ENCODE results near the gene NKX3-2. TPM values are rescaled to one million over a fixed set of nuclear protein-coding genes. Genes with fewer than 3 reads are reported as not detected.

Gene NKX3-2
- polyA plus RNA-seq, 3 donors, result 0.05 to 2.1 (median 0.49) TPM

DNA sequence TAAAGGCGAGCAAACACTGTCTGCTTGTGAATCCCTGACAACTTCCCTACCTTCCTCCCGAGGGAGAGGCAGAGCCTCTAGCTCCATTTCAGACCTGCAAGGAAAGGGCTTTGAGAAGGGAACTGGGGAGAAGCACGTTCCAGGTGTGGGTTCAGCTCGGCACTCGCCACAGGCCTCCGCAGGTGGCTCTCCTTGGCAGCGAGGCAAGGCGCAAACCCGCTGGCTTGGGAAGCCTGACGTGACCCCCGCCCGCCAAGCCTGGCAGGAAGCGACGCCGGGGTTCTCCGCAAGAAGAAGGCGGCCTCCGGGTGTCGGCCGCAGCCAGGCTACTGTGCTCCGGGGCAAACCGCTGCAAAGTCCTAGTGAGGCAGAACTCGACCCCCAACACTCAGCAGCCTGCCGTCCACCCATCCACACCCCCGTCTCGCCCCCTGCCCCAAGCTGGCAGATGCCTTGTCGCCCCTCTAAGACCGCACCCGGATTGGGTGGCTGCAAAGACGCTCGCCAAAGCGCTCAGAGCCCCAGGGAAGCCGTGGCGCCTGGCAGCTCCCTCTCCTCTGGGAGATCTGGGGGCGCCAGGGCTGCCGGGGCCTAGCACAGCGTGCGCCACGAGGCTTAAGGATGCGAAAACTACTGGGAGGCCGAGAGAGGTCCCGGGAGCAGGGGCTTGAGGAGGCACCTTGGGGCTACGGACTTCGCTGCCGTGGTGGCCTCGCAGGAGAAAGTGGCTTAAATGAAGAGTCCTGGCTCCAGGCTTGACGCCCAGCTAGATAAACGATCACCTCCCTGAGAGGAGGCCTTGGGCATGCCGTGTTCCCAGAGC lies 21.8 kb downstream of the NKX3-2 start:
- 7 to 19% (median 19%) methylated on average over 48 to 49 of the region's 49 CpGs for WGBS, 3 donors
- no peak overlapping the region for H3K27ac ChIP-seq (ENCODE audit: low read depth, low read length)

DNA sequence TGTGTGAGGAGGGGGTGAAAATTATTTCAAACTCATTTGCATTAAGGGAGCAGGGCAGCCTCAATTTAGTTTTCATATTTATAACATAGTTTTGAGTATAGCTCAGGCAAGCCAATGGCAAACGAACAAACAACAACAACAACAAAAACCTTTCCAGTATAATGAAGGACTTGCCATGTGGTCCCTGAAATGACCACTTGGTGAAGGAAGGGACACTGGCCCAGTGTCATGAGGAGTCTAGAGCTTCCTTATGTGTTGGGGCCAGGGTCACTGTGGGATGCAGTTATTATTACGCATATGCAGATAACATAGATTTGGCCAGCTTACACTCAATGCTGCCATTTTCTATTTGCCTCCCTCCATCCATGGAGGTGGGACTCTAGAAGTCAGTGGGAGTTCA lies 23.3 kb downstream of the NKX3-2 start:
- whole genome bisulfite sequencing, 3 donors, result 60 to 64% (median 62%) methylated on average over 2 of the region's 2 CpGs
- H3K27ac ChIP-seq (ENCODE audit: low read depth, low read length), result no peak overlapping the region

- H3K27ac ChIP-seq (ENCODE audit: low read depth, low read length), result no peak overlapping the region
Measured at GRCh38 chr4:13516315-13516860, 27.9 kb downstream of the NKX3-2 start.

GRCh38 chr4:13515268-13515667 lies 29.0 kb downstream of the NKX3-2 start:
- whole genome bisulfite sequencing, 3 donors, result 12 to 34% (median 32%) methylated on average over 5 of the region's 5 CpGs

More at GRCh38 chr4:13516315-13516860, 27.9 kb downstream of the NKX3-2 start:
- 70 to 86% (median 83%) methylated on average over 3 of the region's 3 CpGs for WGBS, 3 donors

DNA sequence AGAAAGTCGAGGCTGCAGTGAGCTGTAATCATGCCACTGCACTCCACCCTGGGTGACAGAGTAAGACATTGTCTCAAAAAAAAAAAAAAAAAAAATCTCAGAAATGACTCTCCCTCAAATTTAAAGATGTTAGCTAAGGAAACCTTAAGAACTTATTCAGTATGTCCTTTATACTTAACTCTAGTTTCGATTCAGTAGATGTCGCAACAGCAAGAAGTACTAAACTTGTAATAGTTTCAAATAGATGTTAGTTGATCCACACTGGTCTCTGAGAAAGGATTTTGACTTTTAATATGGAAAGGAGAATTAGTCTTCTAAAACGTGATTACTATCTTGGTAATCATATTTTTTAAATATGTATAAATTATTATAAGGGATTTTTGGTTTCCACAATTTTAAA lies 29.6 kb downstream of the NKX3-2 start:
- H3K27ac ChIP-seq (ENCODE audit: low read depth, low read length), result no peak overlapping the region
- 75 to 80% (median 77%) methylated on average over 4 of the region's 4 CpGs for WGBS, 3 donors

More at GRCh38 chr4:13515268-13515667, 29.0 kb downstream of the NKX3-2 start:
- no peak overlapping the region for H3K27ac ChIP-seq (ENCODE audit: low read depth, low read length)

DNA sequence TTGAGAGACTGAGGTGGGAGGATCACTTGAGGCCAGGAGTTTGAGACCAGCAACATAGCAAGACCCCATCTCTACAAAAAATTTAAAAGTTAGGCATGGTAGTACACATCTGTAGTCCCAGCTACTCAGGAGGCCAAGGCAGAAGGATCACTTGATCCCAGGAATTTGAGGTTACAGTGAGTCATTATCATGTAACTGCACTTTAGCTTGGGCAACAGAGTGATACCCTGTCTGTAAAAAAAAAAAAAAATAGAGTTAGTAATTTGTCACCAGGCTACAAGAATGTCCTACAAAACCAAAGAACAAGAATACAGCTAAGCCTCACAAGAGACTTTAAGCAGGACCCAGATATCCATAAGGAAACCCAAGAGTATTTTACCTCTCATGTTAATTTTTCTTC lies 33.2 kb downstream of the NKX3-2 start:
- H3K27ac ChIP-seq (ENCODE audit: low read depth, low read length), result no peak overlapping the region

DNA sequence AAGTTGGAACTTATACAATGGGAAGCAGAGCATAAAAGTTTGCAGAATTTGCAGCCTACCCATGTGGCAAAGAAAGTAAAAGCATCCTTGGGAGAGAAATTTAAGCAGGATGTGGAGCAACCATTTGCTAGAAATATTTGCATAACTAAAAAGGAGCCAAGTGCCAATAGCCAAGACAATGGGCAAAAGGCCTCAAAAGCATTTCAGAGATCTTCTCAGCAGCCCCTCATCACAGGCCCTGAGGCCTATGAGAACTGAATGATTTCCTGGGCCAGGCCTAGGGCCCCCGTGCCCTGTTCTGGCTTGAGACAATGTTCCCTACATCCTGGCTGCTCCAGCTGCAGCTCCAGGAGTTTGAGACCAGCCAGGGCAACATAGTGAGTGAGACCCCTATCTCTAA lies 34.9 kb downstream of the NKX3-2 start:
- WGBS, 3 donors, result 59 to 85% (median 78%) methylated on average over 1 of the region's 1 CpG
- no peak overlapping the region for H3K27ac ChIP-seq (ENCODE audit: low read depth, low read length)

DNA sequence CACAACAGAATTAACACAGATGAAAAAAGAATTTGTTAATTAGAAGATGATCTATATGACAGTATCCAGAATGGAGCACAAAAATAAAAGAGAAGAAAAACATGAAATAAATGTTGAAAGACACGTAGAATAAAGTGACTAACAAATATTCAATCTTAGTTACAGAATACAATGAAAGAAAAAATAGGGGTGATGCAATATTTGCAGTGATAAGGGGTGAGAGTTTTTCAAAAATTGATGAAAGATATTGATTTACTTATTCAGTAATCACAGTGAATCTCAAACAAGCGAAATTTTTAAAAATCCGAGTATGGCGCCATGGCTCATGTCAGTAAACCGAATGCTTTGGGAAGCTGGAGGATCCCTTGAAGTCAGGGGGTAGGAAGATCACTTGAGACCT lies 39.9 kb downstream of the NKX3-2 start:
- WGBS, 3 donors, result 92 to 96% (median 94%) methylated on average over 5 of the region's 5 CpGs
- no peak overlapping the region for H3K27ac ChIP-seq (ENCODE audit: low read depth, low read length)

- no peak overlapping the region for H3K27ac ChIP-seq (ENCODE audit: low read depth, low read length)
- WGBS, 3 donors, result 73 to 87% (median 75%) methylated on average over 1 of the region's 1 CpG
Measured at GRCh38 chr4:13498469-13498868, 45.8 kb downstream of the NKX3-2 start.

DNA sequence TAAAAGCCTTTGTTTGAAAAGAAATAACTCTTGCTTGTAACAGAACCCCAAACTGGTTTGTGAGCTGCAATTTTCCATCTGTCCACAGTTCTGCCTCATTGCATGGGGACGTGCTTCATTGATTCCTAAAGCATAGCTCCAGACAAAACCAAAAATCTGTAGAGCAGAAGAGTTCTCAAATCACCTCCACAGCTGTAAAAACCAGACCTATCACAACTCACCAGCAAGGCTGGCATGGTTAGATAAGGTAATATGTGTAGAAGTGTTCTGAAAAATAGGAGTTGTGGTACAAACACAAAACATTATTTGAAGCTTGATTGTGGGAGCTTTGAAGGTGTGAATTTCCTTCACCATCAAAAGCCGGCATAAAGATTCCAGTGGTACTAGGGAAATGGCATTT lies 47.7 kb downstream of the NKX3-2 start:
- H3K27ac ChIP-seq (ENCODE audit: low read depth, low read length), result no peak overlapping the region
- 57 to 75% (median 68%) methylated on average over 2 of the region's 2 CpGs for WGBS, 3 donors

GRCh38 chr4:13495753-13496152 lies 48.6 kb downstream of the NKX3-2 start:
- WGBS, 3 donors, result 83 to 91% (median 87%) methylated on average over 1 of the region's 1 CpG

GRCh38 chr4:13493793-13494192 lies 50.5 kb downstream of the NKX3-2 start:
- no peak overlapping the region for H3K27ac ChIP-seq (ENCODE audit: low read depth, low read length)

More at GRCh38 chr4:13495753-13496152, 48.6 kb downstream of the NKX3-2 start:
- H3K27ac ChIP-seq (ENCODE audit: low read depth, low read length), result no peak overlapping the region

GRCh38 chr4:13492747-13493146 lies 51.6 kb downstream of the NKX3-2 start:
- WGBS, 3 donors, result 74 to 83% (median 81%) methylated on average over 3 of the region's 3 CpGs

More at GRCh38 chr4:13492747-13493146, 51.6 kb downstream of the NKX3-2 start:
- H3K27ac ChIP-seq (ENCODE audit: low read depth, low read length), result no peak overlapping the region

Other genes with a start within 250 kb of the NKX3-2 start
- 10 to 100 TPM in 2 of 3 donors, 1 to 10 TPM in 1; 5.2 to 33.0 (median 13.4) TPM for gene RAB28, start 60.2 kb downstream of the NKX3-2 start, polyA plus RNA-seq
- 10 to 100 TPM in 2 of 3 donors, 1 to 10 TPM in 1; 7.2 to 20.9 (median 13.4) TPM for gene BOD1L1, start 83.2 kb upstream of the NKX3-2 start, polyA plus RNA-seq